Testis (tissue), 2 donors: ENCODE measurements around the gene FXYD3.

Experiments
- POLR2A ChIP-seq: fragments of 450-650 bp; IDR thresholded peaks from one replicate; pipeline ENCODE4 v1.6.1; 2017; ENCODE audit warnings: antibody characterized with exemption, mild to moderate bottlenecking, moderate library complexity
- TF ChIP-seq, protein P1 (sequence below), 3 experiments: fragments of 450-650 bp in 2 of 3; fragments of 200-600 bp in 1 of 3; sonication (generic) in 1 of 3; IDR thresholded peaks; one replicate each; pipeline ENCODE4 v1.5.1; 2016 to 2019; ENCODE audit warnings: antibody characterized with exemption in 3 of 3, mild to moderate bottlenecking in 2 of 3, moderate library complexity in 1 of 3

GRCh38 chr19:35117116-35117515 is 1.5 kb downstream of the FXYD3 start:
- TF ChIP-seq, protein P1, sequence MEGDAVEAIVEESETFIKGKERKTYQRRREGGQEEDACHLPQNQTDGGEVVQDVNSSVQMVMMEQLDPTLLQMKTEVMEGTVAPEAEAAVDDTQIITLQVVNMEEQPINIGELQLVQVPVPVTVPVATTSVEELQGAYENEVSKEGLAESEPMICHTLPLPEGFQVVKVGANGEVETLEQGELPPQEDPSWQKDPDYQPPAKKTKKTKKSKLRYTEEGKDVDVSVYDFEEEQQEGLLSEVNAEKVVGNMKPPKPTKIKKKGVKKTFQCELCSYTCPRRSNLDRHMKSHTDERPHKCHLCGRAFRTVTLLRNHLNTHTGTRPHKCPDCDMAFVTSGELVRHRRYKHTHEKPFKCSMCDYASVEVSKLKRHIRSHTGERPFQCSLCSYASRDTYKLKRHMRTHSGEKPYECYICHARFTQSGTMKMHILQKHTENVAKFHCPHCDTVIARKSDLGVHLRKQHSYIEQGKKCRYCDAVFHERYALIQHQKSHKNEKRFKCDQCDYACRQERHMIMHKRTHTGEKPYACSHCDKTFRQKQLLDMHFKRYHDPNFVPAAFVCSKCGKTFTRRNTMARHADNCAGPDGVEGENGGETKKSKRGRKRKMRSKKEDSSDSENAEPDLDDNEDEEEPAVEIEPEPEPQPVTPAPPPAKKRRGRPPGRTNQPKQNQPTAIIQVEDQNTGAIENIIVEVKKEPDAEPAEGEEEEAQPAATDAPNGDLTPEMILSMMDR (IDR thresholded peaks at IDR 0.05): no peak
- no peak for TF ChIP-seq POLR2A
